Neural progenitor cell (in vitro differentiated cells): Measurements from ENCODE around the gene LRRC9. TPM values are rescaled to one million over a fixed set of nuclear protein-coding genes. Genes with fewer than 3 reads are reported as not detected.
"Not testable (repeated sequence)": the region's sequence is repeated elsewhere in the genome, so short reads cannot be mapped to it uniquely, and the experiment has no call there.

Source experiments
- DNase-seq: peaks from one replicate; pipeline ENCODE4 v3.0.0-alpha.2; 2016; ENCODE audit warnings: low spot score
- H2AFZ ChIP-seq: fragments of 200-600 bp; sonication (generic); replicated peaks from 2 replicates; pipeline ENCODE4 v1.6.1; 2016; ENCODE audit warnings: antibody characterized with exemption
- H3F3A ChIP-seq: fragments of 200-600 bp; sonication (generic); 2 replicates; pipeline ENCODE4 v1.6.1; 2016; ENCODE audit warnings: antibody characterized with exemption, low read depth
- H3K27ac ChIP-seq: fragments of 200-600 bp; sonication (generic); 2 replicates; pipeline ENCODE4 v1.5.1; 2016; ENCODE audit warnings: mild to moderate bottlenecking
- H3K27me3 ChIP-seq: fragments of 200-600 bp; sonication (generic); 2 replicates; pipeline ENCODE4 v1.6.1; 2016; ENCODE audit warnings: mild to moderate bottlenecking, moderate library complexity
- H3K36me3 ChIP-seq: fragments of 200-600 bp; sonication (generic); 2 replicates; pipeline ENCODE4 v1.5.1; 2016
- H3K4me1 ChIP-seq: fragments of 200-600 bp; sonication (generic); 2 replicates; pipeline ENCODE4 v1.6.1; 2016; ENCODE audit warnings: mixed run types
- H3K4me2 ChIP-seq: fragments of 200-600 bp; sonication (generic); 2 replicates; pipeline ENCODE4 v1.6.1; 2016
- H3K4me3 ChIP-seq: fragments of 200-600 bp; sonication (generic); 2 replicates; pipeline ENCODE4 v1.5.1; 2016
- H3K79me2 ChIP-seq: fragments of 200-600 bp; sonication (generic); 2 replicates; pipeline ENCODE4 v1.6.1; 2016; ENCODE audit warnings: low read depth
- H3K9ac ChIP-seq: fragments of 200-600 bp; sonication (generic); 2 replicates; pipeline ENCODE4 v1.6.1; 2016
- H3K9me3 ChIP-seq: fragments of 200-600 bp; sonication (generic); 2 replicates; pipeline ENCODE4 v1.5.1; 2016; ENCODE audit warnings: low read depth
- H4K20me1 ChIP-seq: fragments of 200-600 bp; sonication (generic); 2 replicates; pipeline ENCODE4 v1.6.1; 2016; ENCODE audit warnings: low read depth
- H3K27ac Mint-ChIP-seq: 3 replicates; pipeline ENCODE4 v1.8.0; 2021; ENCODE audit warnings: mixed read lengths
- H3K27me3 Mint-ChIP-seq: 2 replicates; pipeline ENCODE4 v1.8.0; 2022; ENCODE audit warnings: low read depth, mild to moderate bottlenecking, inconsistent platforms, moderate library complexity, mixed read lengths; ENCODE audit not compliant: insufficient read depth
- H3K36me3 Mint-ChIP-seq: 3 replicates; pipeline ENCODE4 v1.8.0; 2021; ENCODE audit warnings: mixed read lengths
- H3K4me1 Mint-ChIP-seq: 3 replicates; pipeline ENCODE4 v1.8.0; 2021; ENCODE audit warnings: mixed read lengths
- H3K4me3 Mint-ChIP-seq: 3 replicates; pipeline ENCODE4 v1.8.0; 2021; ENCODE audit warnings: mild to moderate bottlenecking, moderate library complexity, mixed read lengths
- H3K9me3 Mint-ChIP-seq: 3 replicates; pipeline ENCODE4 v1.8.0; 2020; ENCODE audit warnings: mixed read lengths
- CTCF ChIP-seq: fragments of 200-600 bp; sonication (generic); IDR thresholded peaks from 2 replicates; pipeline ENCODE4 v1.5.1; 2017; ENCODE audit warnings: antibody characterized with exemption, mild to moderate bottlenecking
- EZH2 ChIP-seq: fragments of 200-600 bp; sonication (generic); IDR thresholded peaks from 2 replicates; pipeline ENCODE4 v1.6.1; 2017; ENCODE audit warnings: antibody characterized with exemption, mild to moderate bottlenecking, moderate library complexity
- EZH2phosphoT487 ChIP-seq: fragments of 200-600 bp; sonication (generic); IDR thresholded peaks from 2 replicates; pipeline ENCODE4 v1.6.1; 2017; ENCODE audit warnings: antibody characterized with exemption
- total RNA-seq: library from RNA; depleted of rRNA; stranded (reverse); fragments of >200 nt; gene quantifications from 2 replicates; pipeline ENCODE4 v1.2.3, GENCODE V29; 2015; ENCODE audit warnings: low replicate concordance

The LRRC9 gene
- total RNA-seq, 1 donor from 2014 or later, result 2.1 TPM

- Histone ChIP-seq H4K20me1 (peaks cover 31% of the 10 kb centered on the region), H3F3A (peaks cover 9% of the 10 kb centered on the region), H3K9ac (no peak overlapping the region), H3K4me1 (peaks cover 19% of the 10 kb centered on the region), H3K27me3 (no peaks in the 10 kb centered on the region), H3K9me3 (no peaks in the 10 kb centered on the region), H3K79me2 (peaks cover 88% of the 10 kb centered on the region), H3K27ac (no peak overlapping the region), H3K4me2 (no peak overlapping the region), H2AFZ (no peak overlapping the region), H3K4me3 (no peak overlapping the region), H3K36me3 (no peaks in the 10 kb centered on the region)
- TF ChIP-seq EZH2 (no peak), EZH2phosphoT487 (no peak), CTCF (no peak)
- no peaks in the 10 kb centered on the region for H3K27me3 Mint-ChIP-seq
- peaks cover 40% of the 10 kb centered on the region for H3K36me3 Mint-ChIP-seq
- H3K4me3 Mint-ChIP-seq, result no peak overlapping the region
- no peak for DNase-seq
- H3K27ac Mint-ChIP-seq, result no peak overlapping the region
- H3K9me3 Mint-ChIP-seq, result peaks cover 25% of the 10 kb centered on the region
- peaks cover 24% of the 10 kb centered on the region for H3K4me1 Mint-ChIP-seq
These were observed 176.0 kb downstream of the LRRC9 start for GRCh38 chr14:60095781-60096450.

- Mint-ChIP-seq H3K27ac (no peak overlapping the region), H3K4me3 (no peak overlapping the region), H3K9me3 (peaks cover 37% of the 10 kb centered on the region), H3K27me3 (no peaks in the 10 kb centered on the region), H3K36me3 (peaks cover 56% of the 10 kb centered on the region), H3K4me1 (peaks cover 18% of the 10 kb centered on the region)
- H3K27ac ChIP-seq, result no peak overlapping the region
- H3K36me3 ChIP-seq, result no peaks in the 10 kb centered on the region
- H3K9me3 ChIP-seq, result no peaks in the 10 kb centered on the region
- H3K4me2 ChIP-seq, result no peak overlapping the region
- H3K4me3 ChIP-seq, result no peak overlapping the region
- H3K9ac ChIP-seq, result no peak overlapping the region
- TF ChIP-seq EZH2 (no peak), EZH2phosphoT487 (no peak), CTCF (no peak)
- H2AFZ ChIP-seq, result no peak overlapping the region
- no peaks in the 10 kb centered on the region for H3K27me3 ChIP-seq
- peaks cover 19% of the 10 kb centered on the region for H3K4me1 ChIP-seq
- peaks cover 100% of the 10 kb centered on the region for H3K79me2 ChIP-seq
- DNase-seq, result no peak
- peaks cover 31% of the 10 kb centered on the region for H4K20me1 ChIP-seq
- no peaks in the 10 kb centered on the region for H3F3A ChIP-seq
These were observed 178.0 kb downstream of the LRRC9 start for GRCh38 chr14:60097974-60098373.

GRCh38 chr14:60099855-60100254, 179.9 kb downstream of the LRRC9 start:
- DNase-seq, H2AFZ ChIP-seq, H3K27me3 ChIP-seq, H3K36me3 ChIP-seq, H3K4me3 ChIP-seq, H3K4me3 Mint-ChIP-seq, H3K4me2 ChIP-seq, H3K27me3 Mint-ChIP-seq, H3F3A ChIP-seq, H3K4me1 ChIP-seq, H3K4me1 Mint-ChIP-seq, H3K27ac Mint-ChIP-seq, H3K27ac ChIP-seq, H3K9ac ChIP-seq, H3K9me3 ChIP-seq: not testable (repeated sequence)
- Histone ChIP-seq H4K20me1 (peaks cover 18% of the 10 kb centered on the region), H3K79me2 (peaks cover 100% of the 10 kb centered on the region)
- Mint-ChIP-seq H3K36me3 (peaks cover 62% of the 10 kb centered on the region), H3K9me3 (peaks cover 42% of the 10 kb centered on the region)

GRCh38 chr14:60101786-60102185, 181.8 kb downstream of the LRRC9 start:
- Histone ChIP-seq H3K36me3 (no peaks in the 10 kb centered on the region), H3K9ac (no peak overlapping the region), H3F3A (no peaks in the 10 kb centered on the region), H3K4me1 (no peaks in the 10 kb centered on the region), H2AFZ (no peak overlapping the region), H3K4me2 (no peak overlapping the region), H3K27me3 (no peaks in the 10 kb centered on the region), H3K4me3 (no peak overlapping the region), H4K20me1 (peaks cover 9% of the 10 kb centered on the region), H3K9me3 (no peaks in the 10 kb centered on the region), H3K27ac (no peak overlapping the region), H3K79me2 (peaks cover 100% of the 10 kb centered on the region)
- Mint-ChIP-seq H3K36me3 (peaks cover 58% of the 10 kb centered on the region), H3K27me3 (no peaks in the 10 kb centered on the region), H3K4me1 (no peaks in the 10 kb centered on the region), H3K27ac (no peak overlapping the region), H3K9me3 (peaks cover 42% of the 10 kb centered on the region), H3K4me3 (no peak overlapping the region)
- TF ChIP-seq EZH2phosphoT487, result no peak
- no peak for TF ChIP-seq CTCF
- no peak for TF ChIP-seq EZH2
- DNase-seq, result no peak
